CD4-positive, alpha-beta T cell treated with Interleukin-15 for 1 hour (primary cell): ENCODE measurements around the gene BABAM2.
"Not testable (repeated sequence)": the region's sequence is repeated elsewhere in the genome, so short reads cannot be mapped to it uniquely, and the experiment has no call there.

Source experiments
- DNase-seq: peaks from one replicate; pipeline ENCODE4 v3.0.0-alpha.2; 2020

BABAM2 gene

GRCh38 chr2:27890146-27890923, at the start of gene BABAM2, which contains the start of gene RBKS:
Gene BABAM2 (plus strand): TSS chr2:27890729. CDS start chr2:27894557, 3,828 bp downstream.
Gene RBKS (minus strand): TSS chr2:27890387. CDS start chr2:27890345, 42 bp downstream.
- peak; percentile 94 for DNase-seq

GRCh38 chr2:27842894-27843293, 47.6 kb upstream of the BABAM2 start:
- no peak for DNase-seq

GRCh38 chr2:27843992-27844391, 46.5 kb upstream of the BABAM2 start:
- DNase-seq = no peak

- DNase-seq = no peak
These were observed 45.7 kb upstream of the BABAM2 start for GRCh38 chr2:27844821-27845255.

GRCh38 chr2:27847333-27847732, 43.2 kb upstream of the BABAM2 start:
- DNase-seq = no peak

- DNase-seq = no peak
These were observed 40.8 kb upstream of the BABAM2 start for GRCh38 chr2:27849558-27850205.

GRCh38 chr2:27852691-27853090, 37.8 kb upstream of the BABAM2 start:
- no peak for DNase-seq

GRCh38 chr2:27854229-27854862, 36.2 kb upstream of the BABAM2 start:
- peak; percentile 17 for DNase-seq

- DNase-seq = no peak
These were observed 35.1 kb upstream of the BABAM2 start for GRCh38 chr2:27855476-27855875.

GRCh38 chr2:27856386-27856785, 34.1 kb upstream of the BABAM2 start:
- no peak for DNase-seq

GRCh38 chr2:27856956-27857355, 33.6 kb upstream of the BABAM2 start:
- DNase-seq = no peak

GRCh38 chr2:27857417-27858172, 32.9 kb upstream of the BABAM2 start:
- DNase-seq = no peak

- no peak for DNase-seq
These were observed 30.4 kb upstream of the BABAM2 start for GRCh38 chr2:27860111-27860510.

GRCh38 chr2:27863146-27863545, 27.4 kb upstream of the BABAM2 start:
- no peak for DNase-seq

GRCh38 chr2:27863955-27864354, 26.6 kb upstream of the BABAM2 start:
- not testable (repeated sequence) for DNase-seq

GRCh38 chr2:27866237-27866636, 24.3 kb upstream of the BABAM2 start:
- no peak for DNase-seq

- DNase-seq = no peak
These were observed 20.8 kb upstream of the BABAM2 start for GRCh38 chr2:27869763-27870162.

GRCh38 chr2:27870724-27871123, 19.8 kb upstream of the BABAM2 start:
- DNase-seq = no peak

- no peak for DNase-seq
These were observed 18.7 kb upstream of the BABAM2 start for GRCh38 chr2:27871802-27872201.

- DNase-seq = no peak
These were observed 17.4 kb upstream of the BABAM2 start for GRCh38 chr2:27873091-27873490.

GRCh38 chr2:27875089-27875881, 15.2 kb upstream of the BABAM2 start:
- no peak for DNase-seq

GRCh38 chr2:27878825-27879224, 11.7 kb upstream of the BABAM2 start:
- no peak for DNase-seq
